ENCODE results near the gene SLC16A5.

GRCh38 chr17:75044716-75045115 is 43.0 kb upstream of the SLC16A5 start:
- no peak for TF ChIP-seq POLR2A (IDR thresholded peaks at IDR 0.05; ENCODE audit: low read depth, low read length)
- no peak for TF ChIP-seq POLR2AphosphoS5 (IDR thresholded peaks at IDR 0.05; ENCODE audit: low read depth, low read length)
- no peak for TF ChIP-seq TAF1 (IDR thresholded peaks at IDR 0.05; ENCODE audit: low read depth, low read length)
- TF ChIP-seq PAX5 (IDR thresholded peaks at IDR 0.05; ENCODE audit: insufficient read depth, low read length, severe bottlenecking), result no peak
- TF ChIP-seq POU2F2 (IDR thresholded peaks at IDR 0.05; ENCODE audit: low read depth, low read length), result no peak
